H1 (cell line): ENCODE data around the gene DMRT1. TPM values are rescaled to one million over a fixed set of nuclear protein-coding genes. Genes with fewer than 3 reads are reported as not detected.

Source experiments
- CTCF ChIA-PET: fragments of 300-600 bp; sonication (Branson Sonifier 250); formaldehyde crosslinking; loops from one replicate; lab custom pipeline; 2021; ENCODE audit not compliant: partially characterized antibody; lab: Charles Lee
- POLR2A ChIA-PET: fragments of 300-600 bp; sonication (Branson Sonifier 250); formaldehyde crosslinking; loops from one replicate; lab custom pipeline; 2021; ENCODE audit warnings: inconsistent platforms; ENCODE audit not compliant: partially characterized antibody; lab: Charles Lee
- DNase-seq, 2 experiments: peaks; one replicate each; pipeline versions ENCODE4 v3.0.0 to v3.0.0-alpha.2; 2010 to 2022; ENCODE audit warnings: low spot score in 2 of 2, low read depth in 1 of 2, mixed read lengths in 1 of 2
- FAIRE-seq: peaks from 2 replicates; lab custom pipeline; 2011; peaks lifted over from hg19 to GRCh38; lab: Jason Lieb, UNC
- H2AFZ ChIP-seq: 2 replicates; pipeline ENCODE4 v1.8.1; 2012; ENCODE audit warnings: low read length, inconsistent platforms
- H2AK5ac ChIP-seq: 2 replicates; pipeline ENCODE4 v1.6.1; 2013; ENCODE audit warnings: low read depth, low read length
- H2BK120ac ChIP-seq: replicated peaks from 2 replicates; pipeline ENCODE3; 2013; ENCODE audit warnings: low read depth, low read length, inconsistent platforms
- H2BK12ac ChIP-seq: 2 replicates; pipeline ENCODE4 v1.6.1; 2013; ENCODE audit warnings: low read depth, low read length
- H2BK15ac ChIP-seq: 2 replicates; pipeline ENCODE4 v1.6.1; 2013; ENCODE audit warnings: low read length
- H2BK20ac ChIP-seq: 2 replicates; pipeline ENCODE4 v1.6.1; 2013; ENCODE audit warnings: low read length
- H2BK5ac ChIP-seq: 2 replicates; pipeline ENCODE4 v1.6.1; 2013; ENCODE audit warnings: low read depth, low read length
- H3K14ac ChIP-seq: 2 replicates; pipeline ENCODE4 v1.6.1; 2013; ENCODE audit warnings: inconsistent platforms; ENCODE audit not compliant: insufficient read length
- H3K18ac ChIP-seq: 2 replicates; pipeline ENCODE4 v1.6.1; 2013; ENCODE audit warnings: low read length; ENCODE audit errors: extremely low read depth
- H3K23ac ChIP-seq: 2 replicates; pipeline ENCODE4 v1.6.1; 2013; ENCODE audit warnings: inconsistent platforms; ENCODE audit not compliant: insufficient read length
- H3K23me2 ChIP-seq: 2 replicates; pipeline ENCODE4 v1.6.1; 2013; ENCODE audit warnings: low read depth, low read length
- H3K27ac ChIP-seq: 2 replicates; pipeline ENCODE4 v1.6.1; 2011; ENCODE audit warnings: low read depth, low read length, inconsistent platforms
- H3K27me3 ChIP-seq, 4 experiments: replicated peaks in 1 of 4; 1 replicate in 1 of 4; 2 replicates in 3 of 4; pipeline versions ENCODE4 v1.6.1 to v1.8.1; 2011 to 2013; ENCODE audit warnings: low read length in 3 of 4, mild to moderate bottlenecking in 3 of 4, inconsistent platforms in 2 of 4, mixed read lengths in 2 of 4, moderate library complexity in 1 of 4; ENCODE audit not compliant: control insufficient read depth in 3 of 4, insufficient read depth in 3 of 4; ENCODE audit errors: extremely low read depth in 1 of 4
- H3K36me3 ChIP-seq, 4 experiments: 2 replicates each; pipeline versions ENCODE4 v1.6.1 to v1.8.1; 2011 to 2013; ENCODE audit warnings: mild to moderate bottlenecking in 4 of 4, low read length in 3 of 4, moderate library complexity in 2 of 4, control low read depth in 1 of 4, inconsistent platforms in 1 of 4; ENCODE audit not compliant: insufficient read depth in 4 of 4, control insufficient read depth in 2 of 4
- H3K4ac ChIP-seq: replicated peaks from 2 replicates; pipeline ENCODE3; 2013; ENCODE audit warnings: low read length, low read depth, mixed read lengths, inconsistent platforms; ENCODE audit not compliant: insufficient read length
- H3K4me1 ChIP-seq, 4 experiments: replicated peaks in 1 of 4; 1 replicate in 1 of 4; 2 replicates in 3 of 4; pipeline versions ENCODE4 v1.6.1 to v1.8.1; 2011 to 2013; ENCODE audit warnings: low read length in 3 of 4, inconsistent platforms in 2 of 4, mixed read lengths in 1 of 4; ENCODE audit not compliant: insufficient read depth in 4 of 4, control insufficient read depth in 3 of 4
- H3K4me2 ChIP-seq, 2 experiments: 2 replicates each; pipeline versions ENCODE4 v1.6.1 to v1.8.1; 2011 to 2013; ENCODE audit warnings: low read depth in 2 of 2, low read length in 2 of 2, control low read depth in 1 of 2, inconsistent platforms in 1 of 2, mild to moderate bottlenecking in 1 of 2; ENCODE audit not compliant: insufficient read depth in 1 of 2
- H3K4me3 ChIP-seq, 4 experiments: fragments of 200-600, 300-600 bp in 1 of 4; sonication (generic), shearing (Covaris generic), sonication (Bioruptor Twin) in 1 of 4; 2 replicates each; pipeline versions ENCODE4 v1.5.1 to v1.8.1; 2011 to 2016; ENCODE audit warnings: low read length in 4 of 4, low read depth in 3 of 4, control low read depth in 2 of 4, inconsistent platforms in 2 of 4, mild to moderate bottlenecking in 2 of 4, mixed read lengths in 1 of 4, moderate library complexity in 1 of 4; ENCODE audit not compliant: insufficient read depth in 2 of 4; ENCODE audit errors: extremely low read depth in 1 of 4
- H3K56ac ChIP-seq: replicated peaks from 2 replicates; pipeline ENCODE3; 2013; ENCODE audit warnings: low read depth, mild to moderate bottlenecking, mixed read lengths, low read length, inconsistent platforms; ENCODE audit not compliant: insufficient read length
- H3K79me1 ChIP-seq: 2 replicates; pipeline ENCODE4 v1.6.1; 2013; ENCODE audit warnings: low read depth, low read length, control low read depth
- H3K79me2 ChIP-seq, 2 experiments: 2 replicates each; pipeline versions ENCODE4 v1.6.1 to v1.8.1; 2012 to 2013; ENCODE audit warnings: low read length in 2 of 2, mild to moderate bottlenecking in 2 of 2, inconsistent platforms in 1 of 2; ENCODE audit not compliant: insufficient read depth in 2 of 2, control insufficient read depth in 1 of 2
- H3K9ac ChIP-seq, 4 experiments: replicated peaks in 1 of 4; 1 replicate in 1 of 4; 2 replicates in 3 of 4; pipeline versions ENCODE4 v1.6.1 to v1.8.1; 2011 to 2013; ENCODE audit warnings: low read depth in 3 of 4, low read length in 3 of 4, control low read depth in 2 of 4, mild to moderate bottlenecking in 2 of 4, moderate library complexity in 2 of 4, inconsistent platforms in 1 of 4; ENCODE audit errors: extremely low read depth in 1 of 4
- H3K9me3 ChIP-seq, 2 experiments: 2 replicates each; pipeline versions ENCODE4 v1.6.1 to v1.8.1; 2012 to 2013; ENCODE audit warnings: mild to moderate bottlenecking in 2 of 2, moderate library complexity in 2 of 2, control low read depth in 1 of 2, inconsistent platforms in 1 of 2, low read depth in 1 of 2, low read length in 1 of 2, mixed read lengths in 1 of 2; ENCODE audit not compliant: insufficient read depth in 2 of 2
- H4K20me1 ChIP-seq, 2 experiments: replicated peaks in 1 of 2; 2 replicates each; pipeline versions ENCODE3 to v1.8.1; 2011 to 2013; ENCODE audit warnings: inconsistent platforms in 2 of 2, low read length in 2 of 2, mild to moderate bottlenecking in 1 of 2; ENCODE audit not compliant: insufficient read depth in 2 of 2, control insufficient read depth in 1 of 2
- H4K5ac ChIP-seq: 2 replicates; pipeline ENCODE4 v1.6.1; 2013; ENCODE audit warnings: low read length, low read depth, mixed read lengths, inconsistent platforms; ENCODE audit not compliant: insufficient read length
- H4K8ac ChIP-seq: 2 replicates; pipeline ENCODE4 v1.8.0; 2013; ENCODE audit warnings: mild to moderate bottlenecking, moderate library complexity, low read length, inconsistent platforms; ENCODE audit not compliant: insufficient read depth; ENCODE audit errors: extremely low read depth
- H4K91ac ChIP-seq: replicated peaks from 2 replicates; pipeline ENCODE3; 2013; ENCODE audit warnings: low read length, mixed read lengths, inconsistent platforms; ENCODE audit not compliant: insufficient read length
- BACH1 ChIP-seq: IDR thresholded peaks from 2 replicates; pipeline ENCODE4 v1.6.1; 2012; ENCODE audit warnings: low read length, improper control_type of control experiment
- CBX5 ChIP-seq: fragments of 300-800, 300-1000 bp; sonication (generic); IDR thresholded peaks from 2 replicates; pipeline ENCODE4 v1.7.1; 2016; ENCODE audit warnings: antibody characterized with exemption, low read length, low read depth
- CTBP2 ChIP-seq: IDR thresholded peaks from 2 replicates; pipeline ENCODE4 v1.7.0; 2011; ENCODE audit warnings: borderline replicate concordance, mild to moderate bottlenecking, moderate library complexity, mixed read lengths, low read length; ENCODE audit not compliant: insufficient read depth, insufficient read length
- EZH2 ChIP-seq: fragments of 200-600 bp; sonication (generic); IDR thresholded peaks from 2 replicates; pipeline ENCODE4 v1.7.1; 2012; ENCODE audit warnings: low read depth, mild to moderate bottlenecking, moderate library complexity, low read length, inconsistent platforms; ENCODE audit not compliant: severe bottlenecking
- GABPA ChIP-seq: IDR thresholded peaks from 2 replicates; pipeline ENCODE4 v1.6.1; 2011; ENCODE audit warnings: mild to moderate bottlenecking, low read length, moderate library complexity, borderline replicate concordance; ENCODE audit not compliant: insufficient read depth
- MAFK ChIP-seq: IDR thresholded peaks from 2 replicates; pipeline ENCODE4 v1.6.1; 2012; ENCODE audit warnings: low read depth, mild to moderate bottlenecking, improper control_type of control experiment, low read length
- RXRA ChIP-seq: IDR thresholded peaks from 2 replicates; pipeline ENCODE4 v1.6.1; 2011; ENCODE audit warnings: low read depth, mild to moderate bottlenecking, low read length, moderate library complexity; ENCODE audit not compliant: insufficient read depth
- SUZ12 ChIP-seq: fragments of 200-600 bp; sonication (generic); IDR thresholded peaks from 2 replicates; pipeline ENCODE4 v1.6.1; 2012; ENCODE audit warnings: mild to moderate bottlenecking, inconsistent platforms, low read length, moderate library complexity, mixed read lengths
- YY1 ChIP-seq: IDR thresholded peaks from 2 replicates; pipeline ENCODE4 v1.6.1; 2011; ENCODE audit warnings: low read depth, mild to moderate bottlenecking, low read length
- WGBS, 2 experiments: shearing (Covaris generic) in 1 of 2; methylation state at CpG; one replicate each; pipeline versions ENCODE4 v1.1.6 to v1.1.7; 2013 to 2015; ENCODE audit warnings: low lambda C conversion rate in 2 of 2, mixed read lengths in 2 of 2, inconsistent platforms in 1 of 2, low coverage in 1 of 2, missing lambda C conversion rate in 1 of 2; ENCODE audit not compliant: insufficient replicate concordance in 2 of 2, insufficient coverage in 1 of 2, insufficient read length in 1 of 2; ENCODE audit errors: extremely low coverage in 1 of 2, missing lambda C conversion rate in 1 of 2; 5-methylcytosine and 5-hydroxymethylcytosine counted together
- polyA plus RNA-seq, 7 experiments: library from polyadenylated mRNA; depleted of rRNA in 3 of 7; stranded (reverse) in 5 of 7; unstranded in 2 of 7; fragments of >200 nt in 5 of 7; fragments of 200-250 nt in 2 of 7; gene quantifications; 1 replicate in 5 of 7; 2 replicates in 1 of 7; 4 replicates in 1 of 7; pipeline versions ENCODE4 v1.2.1 to v1.2.3, GENCODE V29; 2011 to 2013; ENCODE audit warnings: missing spikeins in 2 of 7, mixed read lengths in 2 of 7
- total RNA-seq: library from RNA; stranded (reverse); fragmentation: NEBNext Ultra II Directional; extraction: Animal tissue kit (Norgen Biotek cat#: 25700); gene quantifications from 2 replicates; pipeline ENCODE4 v1.2.1, GENCODE V29; 2021
- TF ChIP-seq, protein P1 (sequence below): IDR thresholded peaks from 2 replicates; pipeline ENCODE4 v1.6.1; 2011; ENCODE audit warnings: low read depth, mild to moderate bottlenecking, low read length; ENCODE audit not compliant: insufficient read depth
- TF ChIP-seq, protein P2 (sequence below): IDR thresholded peaks from 2 replicates; pipeline ENCODE4 v1.6.1; 2011; ENCODE audit warnings: low read length, improper control_type of control experiment

Gene DMRT1
- total and polyA plus RNA-seq, 2 of the 8 experiments (the other 6 are each of a cell fraction or from before 2014, with no cell fraction given), result 0.15 TPM; not detected in 1

DNA sequence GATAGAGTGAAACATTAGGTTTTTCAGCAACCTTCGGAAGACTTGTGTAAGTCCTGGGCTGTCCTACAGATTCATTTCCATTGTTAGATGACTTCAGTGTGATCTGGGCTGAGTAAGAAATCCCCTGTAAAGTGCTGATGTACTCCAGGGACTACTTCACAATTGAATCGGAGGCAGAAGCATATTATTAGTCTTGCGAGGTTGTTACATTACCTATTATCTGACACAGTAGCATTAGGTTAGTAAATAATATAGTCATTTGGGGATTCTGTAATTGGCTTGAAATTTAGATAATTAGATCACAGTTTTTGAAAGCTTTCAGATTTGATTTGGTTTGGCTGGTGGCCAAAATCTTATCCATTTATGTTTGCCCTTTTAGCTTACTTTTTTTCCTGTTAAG is 62.4 kb downstream of the DMRT1 start:
- no peak for TF ChIP-seq CBX5
- TF ChIP-seq, protein P1, sequence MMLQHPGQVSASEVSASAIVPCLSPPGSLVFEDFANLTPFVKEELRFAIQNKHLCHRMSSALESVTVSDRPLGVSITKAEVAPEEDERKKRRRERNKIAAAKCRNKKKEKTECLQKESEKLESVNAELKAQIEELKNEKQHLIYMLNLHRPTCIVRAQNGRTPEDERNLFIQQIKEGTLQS, result no peak
- TF ChIP-seq RXRA, result no peak
- no peak for TF ChIP-seq CTBP2
- TF ChIP-seq, protein P2, sequence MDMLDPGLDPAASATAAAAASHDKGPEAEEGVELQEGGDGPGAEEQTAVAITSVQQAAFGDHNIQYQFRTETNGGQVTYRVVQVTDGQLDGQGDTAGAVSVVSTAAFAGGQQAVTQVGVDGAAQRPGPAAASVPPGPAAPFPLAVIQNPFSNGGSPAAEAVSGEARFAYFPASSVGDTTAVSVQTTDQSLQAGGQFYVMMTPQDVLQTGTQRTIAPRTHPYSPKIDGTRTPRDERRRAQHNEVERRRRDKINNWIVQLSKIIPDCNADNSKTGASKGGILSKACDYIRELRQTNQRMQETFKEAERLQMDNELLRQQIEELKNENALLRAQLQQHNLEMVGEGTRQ, result no peak
- no peak for TF ChIP-seq YY1
- no peak for TF ChIP-seq GABPA
- TF ChIP-seq MAFK, result no peak
- no peak for TF ChIP-seq EZH2
- no peak for TF ChIP-seq SUZ12
- no peak for TF ChIP-seq BACH1
- Histone ChIP-seq H3K9me3 (no peaks in the 10 kb centered on the region), H3K79me1 (no peaks in the 10 kb centered on the region), H4K5ac (no peak overlapping the region), H3K56ac (no peak overlapping the region), H2BK20ac (no peak overlapping the region), H3K9ac (no peak overlapping the region), H3K23ac (no peak overlapping the region), H3K14ac (no peak overlapping the region), H3K23me2 (no peaks in the 10 kb centered on the region), H4K8ac (no peak overlapping the region), H4K20me1 (no peaks in the 10 kb centered on the region), H3K36me3 (no peaks in the 10 kb centered on the region), H3K27ac (no peak overlapping the region), H3K79me2 (no peaks in the 10 kb centered on the region), H2BK5ac (no peak overlapping the region), H2AFZ (no peak overlapping the region), H2BK120ac (no peak overlapping the region), H4K91ac (no peak overlapping the region), H3K4me2 (no peak overlapping the region), H2BK15ac (no peak overlapping the region), H3K4me1 (peaks cover 1 to 20% (median 9%) of the 10 kb centered on the region in 4 experiments; a peak in 4 of 7 replicates), H2AK5ac (no peak overlapping the region), H3K4me3 (no peak overlapping the region), H3K27me3 (no peaks in the 10 kb centered on the region; a peak in 2 of 7 replicates), H2BK12ac (no peak overlapping the region), H3K18ac (no peak overlapping the region), H3K4ac (no peak overlapping the region)
- WGBS, 2 experiments, result 92% methylated on average over 3 of the region's 3 CpGs; no CpG with 5 or more reads in 1 of the 2 experiments
- ChIA-PET CTCF (interaction anchor here (0.7 to 5.5 kb wide), 15 partner anchors 10 to 517 kb away, joined by 3 to 29 read pairs (median 4); no protein-coding TSS in a partner anchor), POLR2A (no interaction called here)
- no peak for DNase-seq
- no peak for FAIRE-seq
